HG02973 (cell line): ENCODE data around the gene DAGLA.

Experiments used
- ATAC-seq: cut with Tn5 transposase; IDR thresholded peaks from one replicate; pipeline ENCODE4 v1.9.1; 2021; ENCODE audit warnings: moderate library complexity; ENCODE audit not compliant: unreplicated experiment

The DAGLA gene

GRCh38 chr11:61709110-61709509 is 28.9 kb downstream of the DAGLA start:
- ATAC-seq: no peak

GRCh38 chr11:61709572-61709971 is 29.4 kb downstream of the DAGLA start:
- ATAC-seq: no peak

GRCh38 chr11:61710019-61710418 is 29.8 kb downstream of the DAGLA start:
- ATAC-seq: no peak

GRCh38 chr11:61711037-61711436 is 30.8 kb downstream of the DAGLA start:
- no peak for ATAC-seq

GRCh38 chr11:61711498-61711897 is 31.3 kb downstream of the DAGLA start:
- no peak for ATAC-seq

GRCh38 chr11:61712314-61712713 is 32.1 kb downstream of the DAGLA start:
- ATAC-seq: no peak

- no peak for ATAC-seq
Measured at GRCh38 chr11:61712846-61713245, 32.7 kb downstream of the DAGLA start.

- no peak for ATAC-seq
Measured at GRCh38 chr11:61713464-61713863, 33.3 kb downstream of the DAGLA start.

GRCh38 chr11:61713906-61714305 is 33.7 kb downstream of the DAGLA start:
- no peak for ATAC-seq

GRCh38 chr11:61714316-61714715 is 34.1 kb downstream of the DAGLA start:
- no peak for ATAC-seq

- ATAC-seq: no peak
Measured at GRCh38 chr11:61714916-61715315, 34.7 kb downstream of the DAGLA start.

GRCh38 chr11:61715867-61716266 is 35.7 kb downstream of the DAGLA start:
- no peak for ATAC-seq

GRCh38 chr11:61716478-61717285 is 36.5 kb downstream of the DAGLA start:
- ATAC-seq: no peak

- no peak for ATAC-seq
Measured at GRCh38 chr11:61717286-61718033, 37.3 kb downstream of the DAGLA start.

- no peak for ATAC-seq
Measured at GRCh38 chr11:61718046-61718531, 37.9 kb downstream of the DAGLA start.

- ATAC-seq: no peak
Measured at GRCh38 chr11:61718621-61719302, 38.6 kb downstream of the DAGLA start.

- no peak for ATAC-seq
Measured at GRCh38 chr11:61719978-61720377, 39.8 kb downstream of the DAGLA start.

- ATAC-seq: no peak
Measured at GRCh38 chr11:61720597-61720996, 40.4 kb downstream of the DAGLA start.

GRCh38 chr11:61724437-61724836 is 44.2 kb downstream of the DAGLA start:
- no peak for ATAC-seq

GRCh38 chr11:61725781-61726231 is 45.6 kb downstream of the DAGLA start:
- ATAC-seq: no peak

- no peak for ATAC-seq
Measured at GRCh38 chr11:61726775-61727174, 46.6 kb downstream of the DAGLA start.
